NB4 (cell line): ENCODE data around the gene IFT80.

ENCODE experiments used
- CTCF ChIP-seq: IDR thresholded peaks from one replicate; pipeline ENCODE4 v1.5.1; 2012; ENCODE audit warnings: low read depth, low read length
- MAX ChIP-seq: IDR thresholded peaks from 2 replicates; pipeline ENCODE4 v1.6.1; 2011; ENCODE audit warnings: low read depth, low read length
- POLR2A ChIP-seq: IDR thresholded peaks from 2 replicates; pipeline ENCODE4 v1.6.1; 2011; ENCODE audit warnings: mild to moderate bottlenecking; ENCODE audit not compliant: insufficient read length; ENCODE audit errors: extremely low read depth

GRCh38 chr3:160390565-160391138 is 8.4 kb downstream of the IFT80 start:
- TF ChIP-seq POLR2A = no peak
- no peak for TF ChIP-seq CTCF
- TF ChIP-seq MAX = no peak
